GM12872 (cell line): ENCODE data around the gene ARSG.

Source experiments
- CTCF ChIP-seq: IDR thresholded peaks from 3 replicates; pipeline ENCODE4 v1.5.1; 2011; ENCODE audit warnings: low read depth, mild to moderate bottlenecking, low read length, moderate library complexity; ENCODE audit not compliant: insufficient read depth

The ARSG gene

DNA sequence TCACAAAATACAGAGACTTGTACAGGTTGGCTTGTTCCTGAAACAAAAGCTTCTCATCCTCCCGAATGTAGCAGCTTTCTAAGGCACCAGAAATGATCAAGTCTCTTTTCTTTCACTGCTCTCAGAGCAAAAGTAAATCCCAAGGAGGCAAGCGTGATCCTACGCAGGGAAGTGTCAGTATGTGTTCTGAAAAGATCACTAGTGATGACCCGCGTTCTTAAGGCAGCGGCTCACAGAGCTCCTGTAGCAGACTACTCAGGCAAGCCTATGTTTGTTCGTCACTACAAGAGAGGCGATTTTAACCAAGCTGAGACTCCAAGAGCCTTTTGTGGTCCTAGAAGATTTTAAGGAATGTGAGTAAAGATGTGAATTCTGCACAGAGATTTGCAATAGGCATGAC lies 131.5 kb downstream of the ARSG start:
- TF ChIP-seq CTCF, result no peak

- no peak for TF ChIP-seq CTCF
Observed at GRCh38 chr17:68423251-68423650, 132.0 kb downstream of the ARSG start.

DNA sequence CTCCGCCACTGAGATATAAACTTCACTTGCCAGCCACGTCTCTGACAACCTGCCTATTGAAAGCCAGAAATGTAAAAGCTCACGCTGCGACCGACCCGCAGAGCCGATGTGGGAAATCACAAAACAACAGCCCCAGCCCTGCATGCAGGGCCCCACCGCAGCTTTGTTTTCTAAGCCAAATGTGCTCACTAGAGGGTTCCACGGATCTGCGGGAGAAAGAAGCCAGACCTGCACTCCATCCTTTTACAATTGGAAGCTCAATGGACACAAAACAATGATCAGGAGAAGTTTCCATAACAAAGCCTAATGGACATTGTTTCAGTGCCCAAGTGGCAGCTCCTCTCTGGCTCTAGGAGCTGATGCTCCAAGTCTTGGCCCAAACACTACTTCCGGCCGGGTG lies 132.9 kb downstream of the ARSG start:
- TF ChIP-seq CTCF, result no peak

- no peak for TF ChIP-seq CTCF
Observed at GRCh38 chr17:68424861-68425260, 133.6 kb downstream of the ARSG start.

DNA sequence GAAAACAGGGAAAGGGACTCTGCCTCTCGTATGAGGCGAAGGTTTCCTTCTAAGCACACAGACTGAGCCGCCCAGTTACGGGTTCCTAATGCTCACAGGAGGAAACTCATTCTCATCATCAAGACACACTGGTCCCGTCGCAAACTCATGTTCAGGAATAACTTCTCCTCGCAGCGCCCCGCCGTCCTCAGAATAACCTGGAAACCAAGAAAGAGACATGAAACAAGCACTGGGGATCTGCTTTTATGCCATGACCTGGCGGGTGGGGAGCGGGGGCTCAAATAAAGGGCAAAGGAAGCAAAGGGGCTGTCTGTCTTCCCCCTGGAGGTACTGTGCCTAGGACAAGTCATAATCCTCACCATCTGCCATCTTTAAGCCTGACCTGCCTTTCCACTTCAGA lies 134.7 kb downstream of the ARSG start:
- no peak for TF ChIP-seq CTCF

GRCh38 chr17:68427575-68427974 lies 136.3 kb downstream of the ARSG start:
- TF ChIP-seq CTCF, result no peak

GRCh38 chr17:68428498-68429172 lies 137.3 kb downstream of the ARSG start:
- no peak for TF ChIP-seq CTCF
